Testis (tissue), 3 donors: ENCODE measurements around the gene PRR36. TPM values are rescaled to one million over a fixed set of nuclear protein-coding genes. Genes with fewer than 3 reads are reported as not detected.

Experiments
- DNase-seq: peaks from one replicate; pipeline ENCODE4 v3.0.0-alpha.2; 2019
- H3K27ac ChIP-seq, 2 donors: fragments of 200-600 bp; sonication (generic); one replicate each; pipeline ENCODE4 v1.5.1; 2019
- H3K27me3 ChIP-seq: fragments of 200-600 bp; sonication (generic); one replicate; pipeline ENCODE4 v1.5.1; 2019
- H3K36me3 ChIP-seq: fragments of 200-600 bp; sonication (generic); one replicate; pipeline ENCODE4 v1.5.1; 2017; ENCODE audit warnings: low read depth; ENCODE audit errors: missing control alignments
- H3K4me1 ChIP-seq: fragments of 200-600 bp; sonication (generic); one replicate; pipeline ENCODE4 v1.5.1; 2019
- H3K4me3 ChIP-seq, 2 donors: fragments of 200-600 bp; sonication (generic); one replicate each; pipeline ENCODE4 v1.5.1; 2017 to 2019
- H3K9me3 ChIP-seq: fragments of 200-600 bp; sonication (generic); one replicate; pipeline ENCODE4 v1.5.1; 2017
- POLR2A ChIP-seq: fragments of 450-650 bp; IDR thresholded peaks from one replicate; pipeline ENCODE4 v1.6.1; 2017; ENCODE audit warnings: antibody characterized with exemption, mild to moderate bottlenecking, moderate library complexity
- WGBS, 2 donors: methylation state at CpG; one replicate each; pipeline ENCODE4 v1.1.5; 2018; 5-methylcytosine and 5-hydroxymethylcytosine counted together
- intact Hi-C: fragments of 100-400 bp; cut with DNase I; formaldehyde crosslinking; loops from one replicate; pipeline ENCODE4 v1.15.1; 2023; ENCODE audit warnings: low total_unique reads
- polyA plus RNA-seq: library from polyadenylated mRNA; stranded (reverse); fragments of 350-450 nt; fragmentation: Illumina TruSeq; extraction: RNeasy Lipid Tissue Mini Kit (QIAGEN cat#74804); gene quantifications from one replicate; pipeline ENCODE4 v1.2.3, GENCODE V29; 2014; ENCODE audit warnings: low read depth, low replicate concordance; ENCODE audit not compliant: insufficient read depth
- total RNA-seq, 2 donors: library from RNA; depleted of rRNA; stranded (reverse); fragments of >200 nt; gene quantifications; one replicate each; pipeline ENCODE4 v1.2.3, GENCODE V29; 2016
- TF ChIP-seq, protein P1 (sequence below), 3 experiments: fragments of 450-650 bp in 2 of 3; fragments of 200-600 bp in 1 of 3; sonication (generic) in 1 of 3; IDR thresholded peaks; one replicate each; pipeline ENCODE4 v1.5.1; 2016 to 2019; ENCODE audit warnings: antibody characterized with exemption in 3 of 3, mild to moderate bottlenecking in 2 of 3, moderate library complexity in 1 of 3

Gene PRR36
- total and polyA plus RNA-seq, 3 donors from 2014 or later = 0.50 to 3.3 (median 2.9) TPM

DNA sequence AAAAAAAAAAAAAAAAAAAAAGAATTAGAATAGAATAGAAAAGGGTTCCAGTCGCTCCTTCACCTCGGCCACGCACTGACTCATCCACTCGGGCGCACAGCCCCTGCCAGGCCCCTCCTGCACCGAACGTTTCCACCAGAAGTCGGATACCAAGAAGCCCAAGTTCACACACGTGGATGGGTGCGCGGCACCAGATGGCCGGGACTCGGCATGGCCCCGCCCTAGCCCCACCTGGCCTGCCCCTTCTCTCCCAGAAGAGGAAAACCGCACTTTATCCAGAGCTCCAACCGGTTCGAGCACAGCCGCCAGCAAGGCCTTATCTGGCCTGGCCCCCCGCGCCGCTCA, 5.9 kb downstream of the PRR36 start:
- H3K27me3 ChIP-seq = no peaks in the 10 kb centered on the region
- no peak for DNase-seq
- no peaks in the 10 kb centered on the region for H3K36me3 ChIP-seq
- H3K9me3 ChIP-seq = no peaks in the 10 kb centered on the region
- WGBS, 2 donors = 28 to 31% methylated on average over 14 to 21 of the region's 21 CpGs
- H3K27ac ChIP-seq = no peak overlapping the region
- TF ChIP-seq, protein P1, sequence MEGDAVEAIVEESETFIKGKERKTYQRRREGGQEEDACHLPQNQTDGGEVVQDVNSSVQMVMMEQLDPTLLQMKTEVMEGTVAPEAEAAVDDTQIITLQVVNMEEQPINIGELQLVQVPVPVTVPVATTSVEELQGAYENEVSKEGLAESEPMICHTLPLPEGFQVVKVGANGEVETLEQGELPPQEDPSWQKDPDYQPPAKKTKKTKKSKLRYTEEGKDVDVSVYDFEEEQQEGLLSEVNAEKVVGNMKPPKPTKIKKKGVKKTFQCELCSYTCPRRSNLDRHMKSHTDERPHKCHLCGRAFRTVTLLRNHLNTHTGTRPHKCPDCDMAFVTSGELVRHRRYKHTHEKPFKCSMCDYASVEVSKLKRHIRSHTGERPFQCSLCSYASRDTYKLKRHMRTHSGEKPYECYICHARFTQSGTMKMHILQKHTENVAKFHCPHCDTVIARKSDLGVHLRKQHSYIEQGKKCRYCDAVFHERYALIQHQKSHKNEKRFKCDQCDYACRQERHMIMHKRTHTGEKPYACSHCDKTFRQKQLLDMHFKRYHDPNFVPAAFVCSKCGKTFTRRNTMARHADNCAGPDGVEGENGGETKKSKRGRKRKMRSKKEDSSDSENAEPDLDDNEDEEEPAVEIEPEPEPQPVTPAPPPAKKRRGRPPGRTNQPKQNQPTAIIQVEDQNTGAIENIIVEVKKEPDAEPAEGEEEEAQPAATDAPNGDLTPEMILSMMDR (IDR thresholded peaks at IDR 0.05) = no peak
- TF ChIP-seq POLR2A = no peak
- H3K4me3 ChIP-seq = peak overlapping the region; percentile 50 to 56
- H3K4me1 ChIP-seq = peaks cover 8% of the 10 kb centered on the region
- intact Hi-C loops = no loop called here

DNA sequence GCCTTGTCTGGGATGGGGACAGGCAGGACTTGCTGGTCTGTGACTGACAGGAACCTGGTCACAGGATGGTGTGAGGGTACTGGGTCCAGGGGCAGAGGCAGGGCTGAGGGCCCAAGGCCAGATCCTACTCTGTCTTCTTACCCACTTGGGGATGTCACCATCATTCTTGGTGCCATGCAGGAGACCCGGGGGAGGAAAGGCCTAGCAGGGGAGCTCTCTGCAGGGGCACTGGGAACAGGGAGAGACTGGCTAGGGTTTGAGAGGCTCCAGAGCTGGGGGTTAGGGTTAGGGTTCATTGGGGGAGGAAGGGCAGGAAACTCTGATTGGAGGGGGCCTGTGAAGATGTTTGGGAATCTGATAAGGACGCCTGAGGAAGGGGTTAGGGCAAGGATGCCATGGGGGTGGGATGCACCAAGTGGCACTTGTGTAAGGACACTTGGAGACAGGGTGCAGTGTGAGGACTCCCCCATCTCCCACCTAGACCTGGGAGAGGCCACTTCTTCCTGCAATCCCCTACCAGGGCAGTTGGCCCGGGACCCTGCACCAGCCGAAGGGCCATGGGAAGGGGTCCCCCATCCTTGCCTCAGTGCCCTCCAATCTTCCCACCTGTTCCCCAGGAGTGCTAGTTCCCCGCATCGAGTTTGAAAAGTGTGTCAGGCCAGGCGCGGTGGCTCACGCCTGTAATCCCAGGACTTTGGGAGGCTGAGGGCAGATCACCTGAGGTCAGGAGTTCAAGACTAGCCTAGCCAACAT, 6.9 kb downstream of the PRR36 start:
- no peaks in the 10 kb centered on the region for H3K36me3 ChIP-seq
- H3K4me3 ChIP-seq = no peak overlapping the region
- H3K4me1 ChIP-seq = peaks cover 7% of the 10 kb centered on the region
- no peaks in the 10 kb centered on the region for H3K9me3 ChIP-seq
- intact Hi-C loops = no loop called here
- TF ChIP-seq, protein P1 (IDR thresholded peaks at IDR 0.05) = no peak
- no peak for TF ChIP-seq POLR2A
- H3K27me3 ChIP-seq = no peaks in the 10 kb centered on the region
- WGBS, 2 donors = 77 to 84% methylated on average over 9 of the region's 9 CpGs
- no peak overlapping the region for H3K27ac ChIP-seq
- no peak for DNase-seq

DNA sequence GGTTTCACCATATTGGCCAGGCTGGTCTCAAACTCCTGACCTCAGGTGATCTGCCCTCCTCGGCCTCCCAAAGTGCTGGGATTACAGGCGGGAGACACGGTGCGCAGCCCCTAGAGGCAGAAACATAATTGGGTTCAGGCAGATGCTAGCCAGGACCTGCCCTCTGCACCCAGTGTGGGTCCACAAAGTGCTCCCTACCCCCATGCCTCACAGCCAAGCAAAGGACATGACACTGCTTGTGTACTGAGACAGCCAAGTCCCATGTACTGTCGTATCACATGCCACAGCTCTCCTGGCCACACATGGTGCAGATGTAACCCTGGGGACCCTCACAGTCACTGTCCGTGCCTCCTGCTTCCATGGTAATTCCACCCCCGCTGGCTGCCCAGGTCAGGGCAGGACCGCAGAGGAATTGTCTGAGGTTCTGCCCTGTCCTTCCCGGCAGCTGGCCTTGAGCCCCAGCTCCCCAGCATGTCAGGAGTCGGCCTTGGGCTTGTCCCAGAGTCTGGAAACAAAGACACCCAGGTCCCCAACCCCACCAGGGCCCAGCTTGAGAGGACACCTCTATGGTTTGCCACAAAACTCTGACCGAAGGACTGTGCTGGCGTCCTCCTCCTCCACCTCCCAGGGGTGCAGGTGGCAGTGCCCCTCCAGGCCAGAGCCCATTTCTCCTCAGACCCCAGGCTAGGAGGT, 7.6 kb downstream of the PRR36 start:
- no peaks in the 10 kb centered on the region for H3K36me3 ChIP-seq
- H3K9me3 ChIP-seq = no peaks in the 10 kb centered on the region
- 64 to 76% methylated on average over 4 to 12 of the region's 12 CpGs for WGBS, 2 donors
- TF ChIP-seq, protein P1 (IDR thresholded peaks at IDR 0.05) = no peak
- no peak for TF ChIP-seq POLR2A
- H3K27ac ChIP-seq = no peak overlapping the region
- no peak for DNase-seq
- H3K27me3 ChIP-seq = no peaks in the 10 kb centered on the region
- intact Hi-C loops = no loop called here
- H3K4me1 ChIP-seq = peaks cover 7% of the 10 kb centered on the region
- H3K4me3 ChIP-seq = no peak overlapping the region

DNA sequence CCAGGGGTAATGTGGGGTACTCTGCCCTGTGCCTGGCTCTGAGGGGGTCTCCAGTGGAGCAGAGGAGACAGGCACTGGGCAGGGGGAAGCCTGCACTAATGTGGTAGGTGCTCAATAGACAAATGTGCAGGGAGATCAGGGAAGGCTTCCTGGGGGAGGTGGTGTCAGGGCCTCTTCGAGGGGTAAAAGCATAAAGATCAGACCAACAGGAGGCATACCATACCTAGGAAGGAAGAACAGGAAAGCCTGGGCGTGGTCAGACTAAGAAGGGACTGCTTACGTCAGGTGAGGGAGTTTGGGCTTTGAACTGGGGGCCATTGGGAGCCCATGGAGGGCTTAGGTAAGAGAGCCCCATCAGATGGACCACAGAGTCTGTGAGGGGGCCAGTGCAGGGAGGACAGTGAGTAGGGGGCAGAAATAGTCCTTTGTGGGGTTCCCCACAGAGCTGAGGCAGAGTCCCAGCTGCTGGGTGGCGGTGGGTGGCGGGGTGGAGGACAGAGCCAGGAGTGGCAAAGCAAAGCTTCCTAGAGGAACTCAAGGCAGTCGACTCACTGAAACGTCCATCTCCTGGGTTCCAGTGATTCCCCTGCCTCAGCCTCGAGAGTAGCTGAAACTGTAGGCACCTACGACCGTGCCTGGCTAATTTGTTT, 8.8 kb downstream of the PRR36 start:
- Histone ChIP-seq H3K9me3 (no peaks in the 10 kb centered on the region), H3K4me1 (peaks cover 7% of the 10 kb centered on the region), H3K27me3 (no peaks in the 10 kb centered on the region), H3K36me3 (no peaks in the 10 kb centered on the region), H3K4me3 (no peak overlapping the region), H3K27ac (no peak overlapping the region)
- WGBS, 2 donors = 51 to 64% methylated on average over 10 of the region's 10 CpGs
- no peak for DNase-seq
- intact Hi-C loops = no loop called here
- TF ChIP-seq, protein P1 (IDR thresholded peaks at IDR 0.05) = no peak
- TF ChIP-seq POLR2A = no peak
